NT2/D1 (cell line): ENCODE data around the gene FRS2.

Experiments used
- DNase-seq: peaks from one replicate; pipeline ENCODE4 v3.0.0-alpha.2; 2011; ENCODE audit warnings: low read depth, low spot score
- H3K27me3 ChIP-seq: 2 replicates; pipeline ENCODE4 v1.6.0; 2011; ENCODE audit warnings: mild to moderate bottlenecking; ENCODE audit not compliant: insufficient read length, insufficient read depth
- H3K36me3 ChIP-seq: 2 replicates; pipeline ENCODE4 v1.6.1; 2011; ENCODE audit warnings: mild to moderate bottlenecking, low read length, mixed read lengths; ENCODE audit not compliant: insufficient read depth, insufficient read length
- H3K4me1 ChIP-seq: 2 replicates; pipeline ENCODE4 v1.5.1; 2011; ENCODE audit not compliant: insufficient read depth, insufficient read length
- H3K4me3 ChIP-seq: 2 replicates; pipeline ENCODE4 v1.5.1; 2011; ENCODE audit warnings: low read depth; ENCODE audit not compliant: insufficient read length
- H3K9ac ChIP-seq: 2 replicates; pipeline ENCODE4 v1.6.0; 2011; ENCODE audit warnings: low read depth; ENCODE audit not compliant: insufficient read length
- H3K9me3 ChIP-seq: 2 replicates; pipeline ENCODE4 v1.5.1; 2011; ENCODE audit warnings: mild to moderate bottlenecking, low read length; ENCODE audit not compliant: insufficient read depth
- SUZ12 ChIP-seq: IDR thresholded peaks from 2 replicates; pipeline ENCODE4 v1.6.1; 2011; ENCODE audit not compliant: insufficient read length, insufficient read depth; ENCODE audit errors: extremely low read depth
- YY1 ChIP-seq: IDR thresholded peaks from 2 replicates; pipeline ENCODE4 v1.6.1; 2011; ENCODE audit not compliant: insufficient read length, insufficient read depth
- ZNF274 ChIP-seq: IDR thresholded peaks from 2 replicates; pipeline ENCODE4 v1.6.1; 2011; ENCODE audit warnings: mild to moderate bottlenecking, low read depth, low read length

Gene FRS2

DNA sequence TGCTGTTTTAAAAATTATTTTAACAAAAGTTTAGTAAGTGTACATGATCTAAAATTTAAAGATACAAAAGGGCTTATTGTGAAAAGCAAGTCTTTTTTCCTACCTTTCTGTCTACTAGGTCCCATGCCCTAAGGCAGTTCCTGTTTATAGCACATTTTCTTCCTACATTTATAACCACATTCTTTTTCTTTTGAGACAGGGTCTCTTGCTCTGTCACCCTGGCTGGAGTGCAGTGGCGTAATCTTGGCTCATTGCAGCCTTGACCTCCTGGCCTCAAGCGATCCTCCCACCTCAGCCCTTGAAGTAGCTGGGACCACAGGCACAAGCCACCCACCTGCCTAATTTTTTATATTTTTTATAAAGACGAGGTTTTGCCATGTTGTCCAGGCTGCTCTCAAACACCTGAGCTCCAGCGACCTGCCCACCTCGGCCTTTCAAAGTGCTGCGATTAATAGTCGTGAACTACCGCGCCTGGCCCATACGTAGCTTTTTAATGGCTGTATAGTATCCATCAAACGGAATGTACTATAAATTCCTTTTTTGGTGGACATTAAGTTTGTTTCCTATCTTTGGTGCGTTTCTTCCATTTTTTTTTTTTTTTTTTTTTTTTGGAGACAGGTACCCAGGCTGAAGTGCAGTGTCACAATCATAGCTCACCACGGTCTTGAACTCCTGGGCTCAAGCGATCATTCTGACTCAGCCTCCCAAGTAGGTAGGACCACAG is 20.9 kb downstream of the FRS2 start:
- Histone ChIP-seq H3K9ac (no peak overlapping the region), H3K36me3 (peaks cover 19% of the 10 kb centered on the region), H3K4me3 (no peak overlapping the region), H3K9me3 (peaks cover 16% of the 10 kb centered on the region), H3K27me3 (no peaks in the 10 kb centered on the region), H3K4me1 (no peaks in the 10 kb centered on the region)
- no peak for DNase-seq
- TF ChIP-seq SUZ12, result no peak
- TF ChIP-seq ZNF274, result no peak
- no peak for TF ChIP-seq YY1

DNA sequence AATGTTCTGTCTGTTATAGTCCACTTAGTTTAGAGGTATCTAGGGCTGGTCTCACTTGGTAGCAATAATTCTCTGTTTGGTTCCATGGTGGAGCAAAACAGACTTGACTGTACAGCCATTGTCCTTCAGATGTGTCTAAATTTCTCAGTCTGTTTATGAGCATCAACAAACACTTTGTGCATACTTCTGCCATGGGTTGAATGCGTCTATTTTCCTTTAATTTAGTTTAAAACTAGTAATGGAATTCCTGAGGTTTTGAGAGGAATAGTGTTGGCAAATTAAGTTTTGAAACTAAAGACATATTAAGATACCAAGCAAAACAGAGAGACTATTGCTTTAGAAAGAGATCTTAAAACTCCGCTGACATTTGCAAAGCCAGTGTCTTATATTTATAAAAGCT is 22.6 kb downstream of the FRS2 start:
- peaks cover 8% of the 10 kb centered on the region for H3K36me3 ChIP-seq
- H3K27me3 ChIP-seq, result no peaks in the 10 kb centered on the region
- no peak overlapping the region for H3K4me3 ChIP-seq
- TF ChIP-seq SUZ12 (no peak), YY1 (no peak), ZNF274 (no peak)
- H3K4me1 ChIP-seq, result no peaks in the 10 kb centered on the region
- no peak for DNase-seq
- no peaks in the 10 kb centered on the region for H3K9me3 ChIP-seq
- H3K9ac ChIP-seq, result no peak overlapping the region

DNA sequence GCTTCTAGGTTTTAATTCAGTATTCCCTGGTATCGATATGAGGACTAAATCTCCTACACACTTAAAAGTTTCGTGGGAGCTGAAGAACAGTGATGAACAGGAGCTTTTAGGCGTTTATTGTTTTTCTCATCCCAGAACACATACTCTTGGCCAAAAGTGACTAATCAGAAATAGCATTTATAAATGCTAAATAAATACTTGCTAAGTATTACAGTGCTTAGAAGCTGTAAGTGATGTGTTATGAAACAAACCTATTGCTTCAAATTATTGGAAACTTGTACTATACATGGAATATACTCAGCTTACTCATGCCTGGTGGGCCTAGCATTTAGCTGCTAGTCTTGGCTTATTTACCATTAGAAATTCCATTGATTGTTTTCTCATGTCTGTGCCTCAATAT is 24.9 kb downstream of the FRS2 start:
- Histone ChIP-seq H3K4me3 (no peak overlapping the region), H3K27me3 (no peaks in the 10 kb centered on the region), H3K4me1 (no peaks in the 10 kb centered on the region), H3K9me3 (no peaks in the 10 kb centered on the region), H3K9ac (no peak overlapping the region), H3K36me3 (peaks cover 4% of the 10 kb centered on the region)
- DNase-seq, result no peak
- TF ChIP-seq YY1 (no peak), ZNF274 (no peak), SUZ12 (no peak)

DNA sequence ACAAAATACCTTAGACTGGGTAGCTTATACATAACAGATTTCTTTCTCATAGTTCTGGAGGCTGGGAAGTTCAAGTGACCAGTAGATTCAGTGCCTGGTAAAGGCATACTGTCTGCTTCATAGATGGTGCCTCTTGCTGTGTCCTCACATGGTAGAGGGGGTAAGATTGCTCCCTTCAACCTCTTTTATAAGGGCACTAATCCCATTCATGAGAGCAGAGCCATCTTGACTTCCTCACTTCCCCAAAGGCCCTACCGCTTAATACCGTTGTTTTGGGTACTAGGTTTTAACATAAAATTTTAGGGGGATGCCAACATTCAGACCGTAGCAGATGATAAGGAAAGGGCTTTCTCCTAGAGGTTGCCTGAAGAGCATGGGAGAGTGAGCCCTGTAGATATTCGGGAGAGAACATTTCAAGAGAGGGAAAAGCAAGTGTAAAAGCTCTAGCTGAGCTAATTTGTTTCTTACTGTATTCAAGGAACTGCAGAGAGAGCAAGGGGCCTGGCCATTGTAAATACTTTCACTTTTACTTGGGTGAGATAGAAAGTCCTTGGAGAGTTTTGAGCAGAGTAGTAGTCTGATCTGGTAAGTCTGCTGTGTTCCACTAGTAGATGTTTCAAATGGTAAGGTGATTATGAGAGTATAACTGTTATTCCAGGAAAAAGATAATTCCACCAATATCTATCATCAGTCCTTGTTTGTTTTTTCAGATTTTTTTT is 27.3 kb downstream of the FRS2 start:
- Histone ChIP-seq H3K9me3 (no peaks in the 10 kb centered on the region), H3K4me3 (no peak overlapping the region)

DNA sequence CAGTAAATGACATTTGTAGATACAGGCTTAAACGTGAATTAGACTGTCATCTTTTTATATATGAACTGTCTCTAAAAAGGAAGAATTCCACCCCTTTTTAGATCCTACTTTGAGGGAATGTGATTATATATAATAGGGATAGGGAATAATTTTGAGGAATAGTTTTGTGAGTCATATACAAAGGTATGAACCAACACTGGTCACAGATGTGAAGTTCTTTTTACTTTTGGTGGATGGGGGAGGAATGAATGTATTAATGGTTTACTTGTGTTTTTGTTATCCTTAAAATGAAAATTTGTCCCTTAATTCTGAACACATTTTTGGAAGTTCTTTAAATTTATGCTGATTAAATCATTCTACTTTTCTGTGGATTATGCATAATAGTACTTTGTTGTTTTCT is 30.4 kb downstream of the FRS2 start:
- DNase-seq, result no peak
- H3K36me3 ChIP-seq, result peaks cover 4% of the 10 kb centered on the region
- TF ChIP-seq SUZ12 (no peak), YY1 (no peak), ZNF274 (no peak)
- no peak overlapping the region for H3K9ac ChIP-seq
- H3K27me3 ChIP-seq, result no peaks in the 10 kb centered on the region
- no peaks in the 10 kb centered on the region for H3K9me3 ChIP-seq
- no peak overlapping the region for H3K4me3 ChIP-seq
- no peaks in the 10 kb centered on the region for H3K4me1 ChIP-seq

More for the DNA sequence above, 27.3 kb downstream of the FRS2 start:
- no peak for DNase-seq
- no peak for TF ChIP-seq YY1
- no peak for TF ChIP-seq SUZ12
- TF ChIP-seq ZNF274, result no peak
- H3K27me3 ChIP-seq, result no peaks in the 10 kb centered on the region
- H3K36me3 ChIP-seq, result no peaks in the 10 kb centered on the region
- no peak overlapping the region for H3K9ac ChIP-seq
- H3K4me1 ChIP-seq, result no peaks in the 10 kb centered on the region

DNA sequence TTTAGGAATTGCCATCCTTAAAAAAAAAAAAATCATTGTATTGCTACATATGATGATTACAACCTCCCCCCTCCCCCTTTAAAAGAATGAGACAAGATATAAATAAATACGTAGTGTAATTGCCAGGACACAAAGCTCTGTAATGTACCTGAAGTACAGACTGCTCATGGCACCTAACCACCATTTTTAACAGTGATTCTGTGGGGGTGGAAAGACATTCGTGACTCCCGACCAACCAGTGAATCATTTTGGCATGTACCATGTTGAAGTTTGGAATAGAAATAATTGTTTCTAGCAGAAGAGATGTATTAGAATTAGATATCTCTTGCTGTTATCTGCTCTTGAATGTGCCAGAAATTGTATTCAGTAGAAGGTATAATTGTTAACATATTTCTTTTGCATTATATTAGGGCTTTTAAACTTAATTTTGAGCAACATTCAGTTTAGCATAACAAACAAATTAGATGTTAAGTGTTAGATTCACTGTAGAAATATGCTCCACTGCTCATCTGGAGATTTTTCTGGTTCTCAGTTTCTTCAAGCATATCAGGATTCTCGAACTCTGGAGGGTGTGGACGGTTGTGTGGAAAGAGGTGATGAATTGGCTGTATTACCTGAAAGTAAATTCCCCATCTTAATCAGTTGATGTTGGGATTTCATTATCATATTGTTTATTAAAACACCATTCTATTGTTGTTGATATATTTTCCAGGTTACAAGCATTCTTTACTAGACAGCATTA is 31.1 kb downstream of the FRS2 start:
- no peaks in the 10 kb centered on the region for H3K9me3 ChIP-seq
- no peaks in the 10 kb centered on the region for H3K4me1 ChIP-seq
- DNase-seq, result no peak
- TF ChIP-seq YY1 (no peak), SUZ12 (no peak), ZNF274 (no peak)
- H3K27me3 ChIP-seq, result no peaks in the 10 kb centered on the region
- no peak overlapping the region for H3K4me3 ChIP-seq
- peaks cover 4% of the 10 kb centered on the region for H3K36me3 ChIP-seq
- no peak overlapping the region for H3K9ac ChIP-seq
